ENCODE measurements around the gene SLC3A2. TPM values are rescaled to one million over a fixed set of nuclear protein-coding genes. Genes with fewer than 3 reads are reported as not detected.

SLC3A2 gene
- total and polyA plus RNA-seq, 2 of the 13 experiments (the other 11 are each of a cell fraction or from before 2014, with no cell fraction given), result 213 to 226 TPM

DNA sequence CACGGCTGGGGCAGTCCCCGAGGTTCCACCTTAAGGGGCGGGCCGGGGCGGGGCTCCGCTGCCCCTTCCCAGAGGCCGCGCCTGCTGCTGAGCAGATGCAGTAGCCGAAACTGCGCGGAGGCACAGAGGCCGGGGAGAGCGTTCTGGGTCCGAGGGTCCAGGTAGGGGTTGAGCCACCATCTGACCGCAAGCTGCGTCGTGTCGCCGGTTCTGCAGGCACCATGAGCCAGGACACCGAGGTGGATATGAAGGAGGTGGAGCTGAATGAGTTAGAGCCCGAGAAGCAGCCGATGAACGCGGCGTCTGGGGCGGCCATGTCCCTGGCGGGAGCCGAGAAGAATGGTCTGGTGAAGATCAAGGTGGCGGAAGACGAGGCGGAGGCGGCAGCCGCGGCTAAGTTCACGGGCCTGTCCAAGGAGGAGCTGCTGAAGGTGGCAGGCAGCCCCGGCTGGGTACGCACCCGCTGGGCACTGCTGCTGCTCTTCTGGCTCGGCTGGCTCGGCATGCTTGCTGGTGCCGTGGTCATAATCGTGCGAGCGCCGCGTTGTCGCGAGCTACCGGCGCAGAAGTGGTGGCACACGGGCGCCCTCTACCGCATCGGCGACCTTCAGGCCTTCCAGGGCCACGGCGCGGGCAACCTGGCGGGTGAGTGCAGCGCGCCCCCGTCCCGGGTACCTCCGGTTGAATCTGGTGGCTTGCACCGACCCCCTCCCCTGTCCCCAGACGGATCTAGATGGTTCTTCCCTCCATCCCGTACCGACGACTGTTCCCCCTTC is at the start of gene SLC3A2 (continued):
- no peak for TF ChIP-seq ZNF34 (CRISPR knock-in tag; IDR thresholded peaks at IDR 0.05; ENCODE audit: borderline replicate concordance)
- 0 out of 2 replicates have a peak, but pooled peaks have one; percentile 49 for TF ChIP-seq ARID2 (CRISPR knock-in tag; IDR thresholded peaks at IDR 0.05; ENCODE audit: borderline replicate concordance)
- peak; percentile 75 for TF ChIP-seq SALL1 (CRISPR knock-in tag; IDR thresholded peaks at IDR 0.05)
- peak; percentile 71 for TF ChIP-seq SP5 (CRISPR knock-in tag; IDR thresholded peaks at IDR 0.05; ENCODE audit: borderline replicate concordance, low read depth)
- TF ChIP-seq, protein P1, sequence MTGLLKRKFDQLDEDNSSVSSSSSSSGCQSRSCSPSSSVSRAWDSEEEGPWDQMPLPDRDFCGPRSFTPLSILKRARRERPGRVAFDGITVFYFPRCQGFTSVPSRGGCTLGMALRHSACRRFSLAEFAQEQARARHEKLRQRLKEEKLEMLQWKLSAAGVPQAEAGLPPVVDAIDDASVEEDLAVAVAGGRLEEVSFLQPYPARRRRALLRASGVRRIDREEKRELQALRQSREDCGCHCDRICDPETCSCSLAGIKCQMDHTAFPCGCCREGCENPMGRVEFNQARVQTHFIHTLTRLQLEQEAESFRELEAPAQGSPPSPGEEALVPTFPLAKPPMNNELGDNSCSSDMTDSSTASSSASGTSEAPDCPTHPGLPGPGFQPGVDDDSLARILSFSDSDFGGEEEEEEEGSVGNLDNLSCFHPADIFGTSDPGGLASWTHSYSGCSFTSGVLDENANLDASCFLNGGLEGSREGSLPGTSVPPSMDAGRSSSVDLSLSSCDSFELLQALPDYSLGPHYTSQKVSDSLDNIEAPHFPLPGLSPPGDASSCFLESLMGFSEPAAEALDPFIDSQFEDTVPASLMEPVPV (CRISPR knock-in tag; IDR thresholded peaks at IDR 0.05), result peak; percentile 92; the same call in 1 of the 2 replicates
- TF ChIP-seq UBTF (CRISPR knock-in tag; IDR thresholded peaks at IDR 0.05), result peak; percentile 91
- TF ChIP-seq BRD4 (CRISPR knock-in tag; IDR thresholded peaks at IDR 0.05), result peak; percentile 68; the same call in 1 of the 2 replicates
- TF ChIP-seq, protein P2, sequence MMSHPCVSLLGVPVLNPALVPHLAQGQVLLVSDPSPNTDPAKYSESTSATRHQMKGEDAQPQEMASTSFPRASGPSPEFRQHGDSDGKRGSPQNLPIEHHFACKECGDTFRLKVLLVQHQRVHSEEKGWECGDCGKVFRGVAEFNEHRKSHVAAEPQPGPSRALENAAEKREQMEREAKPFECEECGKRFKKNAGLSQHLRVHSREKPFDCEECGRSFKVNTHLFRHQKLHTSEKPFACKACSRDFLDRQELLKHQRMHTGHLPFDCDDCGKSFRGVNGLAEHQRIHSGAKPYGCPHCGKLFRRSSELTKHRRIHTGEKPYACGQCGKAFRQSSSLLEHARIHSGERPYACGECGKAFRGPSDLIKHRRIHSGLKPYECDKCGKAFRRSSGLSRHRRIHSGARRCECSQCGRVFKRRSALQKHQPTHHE (CRISPR knock-in tag; IDR thresholded peaks at IDR 0.05; ENCODE audit: borderline replicate concordance), result peak; percentile 50; the same call in 1 of the 2 replicates
- 0 out of 2 replicates have a peak, but pooled peaks have one; percentile 56 for TF ChIP-seq KLF15 (CRISPR knock-in tag; IDR thresholded peaks at IDR 0.05; ENCODE audit: borderline replicate concordance)
- TF ChIP-seq NFYB (CRISPR knock-in tag; IDR thresholded peaks at IDR 0.05), result no peak
- TF ChIP-seq, protein P3, sequence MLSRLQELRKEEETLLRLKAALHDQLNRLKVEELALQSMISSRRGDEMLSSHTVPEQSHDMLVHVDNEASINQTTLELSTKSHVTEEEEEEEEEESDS (CRISPR knock-in tag; IDR thresholded peaks at IDR 0.05; ENCODE audit: borderline replicate concordance), result 0 out of 2 replicates have a peak, but pooled peaks have one; percentile 62
- no peak for TF ChIP-seq SMARCE1 (IDR thresholded peaks at IDR 0.05; ENCODE audit: borderline replicate concordance)
- peak; percentile 98 for TF ChIP-seq AGO2 (optimal IDR thresholded peaks at IDR 0.05; ENCODE audit: low read depth, low read length)
- TF ChIP-seq HNRNPH1 (optimal IDR thresholded peaks at IDR 0.05; ENCODE audit: low read depth, low read length), result no peak
- peak; percentile 71 for TF ChIP-seq MXD3 (CRISPR knock-in tag; IDR thresholded peaks at IDR 0.05)
- TF ChIP-seq ZNF274 (CRISPR knock-in tag; IDR thresholded peaks at IDR 0.05), result peak; percentile 81
- peak; percentile 30; the same call in 1 of the 2 replicates for TF ChIP-seq ZSCAN30 (CRISPR knock-in tag; IDR thresholded peaks at IDR 0.05)
- 0 out of 2 replicates have a peak, but pooled peaks have one; percentile 17 for TF ChIP-seq CEBPG (CRISPR knock-in tag; IDR thresholded peaks at IDR 0.05)
- TF ChIP-seq ZZZ3 (CRISPR knock-in tag; IDR thresholded peaks at IDR 0.05; ENCODE audit: borderline replicate concordance), result peak; percentile 65; the same call in 1 of the 2 replicates
- TF ChIP-seq PITX1 (CRISPR knock-in tag; IDR thresholded peaks at IDR 0.05), result peak; percentile 66; the same call in 1 of the 2 replicates
- TF ChIP-seq TARDBP (CRISPR knock-in tag; IDR thresholded peaks at IDR 0.05), result peak; percentile 47
- peak; percentile 90 for TF ChIP-seq ZNF547 (CRISPR knock-in tag; IDR thresholded peaks at IDR 0.05)
- TF ChIP-seq ZNF138 (CRISPR knock-in tag; IDR thresholded peaks at IDR 0.05; ENCODE audit: low read depth), result peak; percentile 50; the same call in 1 of the 2 replicates
- TF ChIP-seq FOXO1 (CRISPR knock-in tag; IDR thresholded peaks at IDR 0.05), result 0 out of 2 replicates have a peak, but pooled peaks have one; percentile 19
